SU-DHL-6 (cell line): ENCODE measurements around the gene KIAA2012.

ENCODE experiments used
- H2AFZ ChIP-seq: fragments of 200-600 bp; sonication (generic); 2 replicates; pipeline ENCODE4 v1.6.1; 2014; ENCODE audit warnings: low read depth, mild to moderate bottlenecking, moderate library complexity, mixed read lengths, antibody characterized with exemption, low read length; ENCODE audit not compliant: severe bottlenecking
- H3F3A ChIP-seq: fragments of 200-600 bp; shearing (Covaris generic); 2 replicates; pipeline ENCODE4 v1.6.0; 2016; ENCODE audit warnings: antibody characterized with exemption, mild to moderate bottlenecking; ENCODE audit not compliant: insufficient read depth
- H3K27ac ChIP-seq: fragments of 200-600 bp; sonication (generic); 2 replicates; pipeline ENCODE4 v1.5.1; 2016; ENCODE audit warnings: low read depth, mild to moderate bottlenecking, low read length, moderate library complexity, mixed read lengths
- H3K27me3 ChIP-seq: fragments of 200-600 bp; sonication (generic), shearing (Covaris generic); 2 replicates; pipeline ENCODE4 v1.6.0; 2014; ENCODE audit warnings: mild to moderate bottlenecking, low read length
- H3K36me3 ChIP-seq: fragments of 200-600 bp; sonication (generic); 2 replicates; pipeline ENCODE4 v1.6.1; 2014; ENCODE audit warnings: mild to moderate bottlenecking, low read length, mixed read lengths
- H3K4me2 ChIP-seq: fragments of 300-600, 200-600 bp; shearing (Covaris generic), sonication (generic); 2 replicates; pipeline ENCODE4 v1.6.0; 2014; ENCODE audit warnings: low read length, low read depth, mild to moderate bottlenecking; ENCODE audit not compliant: poor library complexity, severe bottlenecking
- H3K4me3 ChIP-seq: fragments of 200-600 bp; sonication (generic); 2 replicates; pipeline ENCODE4 v1.5.1; 2014; ENCODE audit warnings: antibody characterized with exemption, low read length, mild to moderate bottlenecking, mixed read lengths; ENCODE audit not compliant: insufficient read depth, poor library complexity, severe bottlenecking
- H3K79me2 ChIP-seq: fragments of 200-600 bp; sonication (generic); 2 replicates; pipeline ENCODE4 v1.6.1; 2014; ENCODE audit warnings: mild to moderate bottlenecking, low read length, moderate library complexity; ENCODE audit not compliant: insufficient read depth
- H3K9ac ChIP-seq: fragments of 200-600 bp; sonication (generic); 2 replicates; pipeline ENCODE4 v1.7.0; 2014; ENCODE audit warnings: mild to moderate bottlenecking, low read length
- H3K9me2 ChIP-seq: fragments of 200-600 bp; sonication (generic); replicated peaks from 2 replicates; pipeline ENCODE4 v1.6.1; 2014; ENCODE audit warnings: low read length; ENCODE audit not compliant: insufficient read depth
- H3K9me3 ChIP-seq: fragments of 200-600 bp; sonication (generic); 2 replicates; pipeline ENCODE4 v1.6.1; 2014; ENCODE audit warnings: low read length, mixed read lengths; ENCODE audit not compliant: insufficient read depth
- H4K20me1 ChIP-seq: fragments of 200-600 bp; sonication (generic); 2 replicates; pipeline ENCODE4 v1.6.1; 2014; ENCODE audit warnings: low read depth, mild to moderate bottlenecking, antibody characterized with exemption, low read length, moderate library complexity, mixed read lengths
- EZH2phosphoT487 ChIP-seq: fragments of 200-600 bp; sonication (generic), shearing (Covaris generic); conservative IDR thresholded peaks from 2 replicates; pipeline ENCODE4 v1.6.1; 2018; ENCODE audit warnings: mild to moderate bottlenecking, antibody characterized with exemption, low read length, moderate library complexity, mixed read lengths
- TF ChIP-seq, protein P1 (sequence below): fragments of 200-600 bp; sonication (generic); IDR thresholded peaks from one replicate; pipeline ENCODE4 v1.5.1; 2017; ENCODE audit warnings: antibody characterized with exemption, mild to moderate bottlenecking, low read length, moderate library complexity; ENCODE audit not compliant: insufficient read depth, poor library complexity, severe bottlenecking

Gene KIAA2012

GRCh38 chr2:202141329-202141947, 68.4 kb downstream of the KIAA2012 start:
- H3K27me3 ChIP-seq: no peaks in the 10 kb centered on the region
- TF ChIP-seq EZH2phosphoT487: no peak
- TF ChIP-seq, protein P1, sequence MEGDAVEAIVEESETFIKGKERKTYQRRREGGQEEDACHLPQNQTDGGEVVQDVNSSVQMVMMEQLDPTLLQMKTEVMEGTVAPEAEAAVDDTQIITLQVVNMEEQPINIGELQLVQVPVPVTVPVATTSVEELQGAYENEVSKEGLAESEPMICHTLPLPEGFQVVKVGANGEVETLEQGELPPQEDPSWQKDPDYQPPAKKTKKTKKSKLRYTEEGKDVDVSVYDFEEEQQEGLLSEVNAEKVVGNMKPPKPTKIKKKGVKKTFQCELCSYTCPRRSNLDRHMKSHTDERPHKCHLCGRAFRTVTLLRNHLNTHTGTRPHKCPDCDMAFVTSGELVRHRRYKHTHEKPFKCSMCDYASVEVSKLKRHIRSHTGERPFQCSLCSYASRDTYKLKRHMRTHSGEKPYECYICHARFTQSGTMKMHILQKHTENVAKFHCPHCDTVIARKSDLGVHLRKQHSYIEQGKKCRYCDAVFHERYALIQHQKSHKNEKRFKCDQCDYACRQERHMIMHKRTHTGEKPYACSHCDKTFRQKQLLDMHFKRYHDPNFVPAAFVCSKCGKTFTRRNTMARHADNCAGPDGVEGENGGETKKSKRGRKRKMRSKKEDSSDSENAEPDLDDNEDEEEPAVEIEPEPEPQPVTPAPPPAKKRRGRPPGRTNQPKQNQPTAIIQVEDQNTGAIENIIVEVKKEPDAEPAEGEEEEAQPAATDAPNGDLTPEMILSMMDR: no peak
- H3K36me3 ChIP-seq: no peaks in the 10 kb centered on the region
- H3K27ac ChIP-seq: no peak overlapping the region
- H3K79me2 ChIP-seq: no peaks in the 10 kb centered on the region
- no peaks in the 10 kb centered on the region for H3K9me2 ChIP-seq
- H3K9me3 ChIP-seq: no peaks in the 10 kb centered on the region
- no peak overlapping the region for H2AFZ ChIP-seq
- no peak overlapping the region for H3K9ac ChIP-seq
- no peaks in the 10 kb centered on the region for H4K20me1 ChIP-seq
- H3F3A ChIP-seq: no peaks in the 10 kb centered on the region
- H3K4me2 ChIP-seq: no peak overlapping the region
- H3K4me3 ChIP-seq: no peak overlapping the region

- Histone ChIP-seq H3K79me2 (no peaks in the 10 kb centered on the region), H3K9me2 (no peaks in the 10 kb centered on the region), H2AFZ (no peak overlapping the region), H3K36me3 (no peaks in the 10 kb centered on the region), H3K27ac (no peak overlapping the region), H3K9me3 (no peaks in the 10 kb centered on the region), H3K4me2 (no peak overlapping the region), H3K27me3 (no peaks in the 10 kb centered on the region), H3F3A (no peaks in the 10 kb centered on the region), H3K9ac (no peak overlapping the region), H4K20me1 (no peaks in the 10 kb centered on the region), H3K4me3 (no peak overlapping the region)
- no peak for TF ChIP-seq EZH2phosphoT487
- TF ChIP-seq, protein P1: no peak
Observed at GRCh38 chr2:202142540-202142939, 69.5 kb downstream of the KIAA2012 start.

GRCh38 chr2:202147775-202148174, 74.7 kb downstream of the KIAA2012 start:
- Histone ChIP-seq H3K79me2 (no peaks in the 10 kb centered on the region), H3K27me3 (no peaks in the 10 kb centered on the region), H4K20me1 (no peaks in the 10 kb centered on the region), H3K4me2 (no peak overlapping the region), H3K27ac (no peak overlapping the region), H2AFZ (no peak overlapping the region), H3F3A (no peaks in the 10 kb centered on the region), H3K9ac (no peak overlapping the region), H3K9me2 (no peaks in the 10 kb centered on the region), H3K36me3 (no peaks in the 10 kb centered on the region), H3K9me3 (no peaks in the 10 kb centered on the region), H3K4me3 (no peak overlapping the region)
- TF ChIP-seq, protein P1: no peak
- no peak for TF ChIP-seq EZH2phosphoT487
